ENCODE results near the gene TCAP. TPM values are rescaled to one million over a fixed set of nuclear protein-coding genes. Genes with fewer than 3 reads are reported as not detected.

Gene TCAP
- total RNA-seq, 2 donors from 2014 or later, result 0.49 to 1.2 TPM

- Histone ChIP-seq H3K9ac (ENCODE audit: low read depth in 2 of 2, low read length in 2 of 2) (peak overlapping the region; percentile 45 to 79), H3K27ac (peak overlapping the region; percentile 60), H3K9me3 (no peaks in the 10 kb centered on the region), H3K27me3 (no peaks in the 10 kb centered on the region), H3K4me3 (no peak overlapping the region), H3K4me1 (peaks cover 20% of the 10 kb centered on the region), H3K36me3 (no peaks in the 10 kb centered on the region)
- DNase-seq, result no peak
- intact Hi-C loops (cut with DNase I), result no loop called here
- TF ChIP-seq CTCF (IDR thresholded peaks at IDR 0.05), result no peak
Observed at GRCh38 chr17:39679521-39680192, 14.5 kb downstream of the TCAP start.

GRCh38 chr17:39683295-39683939 lies 18.3 kb downstream of the TCAP start:
- H3K27ac ChIP-seq, result no peak overlapping the region
- H3K27me3 ChIP-seq, result no peaks in the 10 kb centered on the region
- no peaks in the 10 kb centered on the region for H3K36me3 ChIP-seq
- H3K4me1 ChIP-seq, result peaks cover 9% of the 10 kb centered on the region
- H3K9me3 ChIP-seq, result no peaks in the 10 kb centered on the region
- no peak overlapping the region for H3K4me3 ChIP-seq
- no peak for TF ChIP-seq CTCF (IDR thresholded peaks at IDR 0.05)
- no peak for DNase-seq
- intact Hi-C loops (cut with DNase I), result no loop called here
- no peak overlapping the region for H3K9ac ChIP-seq (ENCODE audit: low read depth in 2 of 2, low read length in 2 of 2)

- H3K36me3 ChIP-seq, result no peaks in the 10 kb centered on the region
- H3K27ac ChIP-seq, result no peak overlapping the region
Observed at GRCh38 chr17:39684369-39685192, 19.4 kb downstream of the TCAP start.

GRCh38 chr17:39687101-39687545 lies 22.0 kb downstream of the TCAP start:
- intact Hi-C loops (cut with DNase I), result no loop called here
- Histone ChIP-seq H3K4me3 (peak overlapping the region; percentile 76), H3K9ac (ENCODE audit: low read depth in 2 of 2, low read length in 2 of 2) (peak overlapping the region in 1 of 2 donors; percentile 84)

More at GRCh38 chr17:39684369-39685192, 19.4 kb downstream of the TCAP start:
- no peak for DNase-seq
- no peaks in the 10 kb centered on the region for H3K27me3 ChIP-seq
- H3K4me3 ChIP-seq, result no peak overlapping the region
- no peaks in the 10 kb centered on the region for H3K9me3 ChIP-seq
- no peak overlapping the region for H3K9ac ChIP-seq (ENCODE audit: low read depth in 2 of 2, low read length in 2 of 2)
- TF ChIP-seq CTCF (IDR thresholded peaks at IDR 0.05), result no peak
- intact Hi-C loops (cut with DNase I), result no loop called here
- H3K4me1 ChIP-seq, result peaks cover 5% of the 10 kb centered on the region

More at GRCh38 chr17:39687101-39687545, 22.0 kb downstream of the TCAP start:
- no peaks in the 10 kb centered on the region for H3K4me1 ChIP-seq
- no peaks in the 10 kb centered on the region for H3K36me3 ChIP-seq
- H3K27ac ChIP-seq, result peak overlapping the region; percentile 98
- DNase-seq, result no peak
- H3K9me3 ChIP-seq, result no peaks in the 10 kb centered on the region
- TF ChIP-seq CTCF (IDR thresholded peaks at IDR 0.05), result no peak
- H3K27me3 ChIP-seq, result no peaks in the 10 kb centered on the region
